Ovary (tissue), 3 donors: ENCODE results near the gene GPR173.

ENCODE experiments used
- POLR2A ChIP-seq: fragments of 450-650 bp; IDR thresholded peaks from one replicate; pipeline ENCODE4 v1.6.1; 2017; ENCODE audit warnings: antibody characterized with exemption, mild to moderate bottlenecking, moderate library complexity
- TF ChIP-seq, protein P1 (sequence below), 3 donors: fragments of 450-650 bp in 2 of 3; fragments of 200-600 bp in 1 of 3; IDR thresholded peaks; one replicate each; pipeline versions ENCODE4 v1.5.1 to v1.8.0; 2016 to 2022; ENCODE audit warnings: antibody characterized with exemption in 3 of 3, mild to moderate bottlenecking in 1 of 3
- donor health status: DM: no; HTN: no; CAD: no.

- TF ChIP-seq, protein P1, sequence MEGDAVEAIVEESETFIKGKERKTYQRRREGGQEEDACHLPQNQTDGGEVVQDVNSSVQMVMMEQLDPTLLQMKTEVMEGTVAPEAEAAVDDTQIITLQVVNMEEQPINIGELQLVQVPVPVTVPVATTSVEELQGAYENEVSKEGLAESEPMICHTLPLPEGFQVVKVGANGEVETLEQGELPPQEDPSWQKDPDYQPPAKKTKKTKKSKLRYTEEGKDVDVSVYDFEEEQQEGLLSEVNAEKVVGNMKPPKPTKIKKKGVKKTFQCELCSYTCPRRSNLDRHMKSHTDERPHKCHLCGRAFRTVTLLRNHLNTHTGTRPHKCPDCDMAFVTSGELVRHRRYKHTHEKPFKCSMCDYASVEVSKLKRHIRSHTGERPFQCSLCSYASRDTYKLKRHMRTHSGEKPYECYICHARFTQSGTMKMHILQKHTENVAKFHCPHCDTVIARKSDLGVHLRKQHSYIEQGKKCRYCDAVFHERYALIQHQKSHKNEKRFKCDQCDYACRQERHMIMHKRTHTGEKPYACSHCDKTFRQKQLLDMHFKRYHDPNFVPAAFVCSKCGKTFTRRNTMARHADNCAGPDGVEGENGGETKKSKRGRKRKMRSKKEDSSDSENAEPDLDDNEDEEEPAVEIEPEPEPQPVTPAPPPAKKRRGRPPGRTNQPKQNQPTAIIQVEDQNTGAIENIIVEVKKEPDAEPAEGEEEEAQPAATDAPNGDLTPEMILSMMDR (IDR thresholded peaks at IDR 0.05): no peak
- no peak for TF ChIP-seq POLR2A
Measured at GRCh38 chrX:53091354-53091753, 42.8 kb downstream of the GPR173 start.
